Adrenal gland (tissue), 5 donors: Measurements from ENCODE around the gene CLRN2.

Experiments
- CTCF ChIP-seq, 6 experiments: fragments of 450-650 bp in 4 of 6; fragments of 200-600 bp in 2 of 6; sonication (generic) in 1 of 6; IDR thresholded peaks; 1 replicate in 5 of 6; 2 replicates in 1 of 6; pipeline versions ENCODE4 v1.5.1 to v1.8.0; 2016 to 2021; ENCODE audit warnings: antibody characterized with exemption in 6 of 6, mild to moderate bottlenecking in 2 of 6, moderate library complexity in 1 of 6
- POLR2A ChIP-seq, 2 donors: fragments of 450-650 bp; IDR thresholded peaks; one replicate each; pipeline ENCODE4 v1.6.1; 2017; ENCODE audit warnings: antibody characterized with exemption in 2 of 2, mild to moderate bottlenecking in 2 of 2, moderate library complexity in 1 of 2
- donor health status: DM: no; HTN: no; CAD: no.

- TF ChIP-seq CTCF (IDR thresholded peaks at IDR 0.05) (no peak), POLR2A (IDR thresholded peaks at IDR 0.05) (peak in 1 of 2 donors; percentile 68)
Measured at GRCh38 chr4:17511509-17511949, 3.4 kb upstream of the CLRN2 start.
